ENCODE data around the gene ZNF280D. TPM values are rescaled to one million over a fixed set of nuclear protein-coding genes. Genes with fewer than 3 reads are reported as not detected.

ZNF280D gene
- total and polyA plus RNA-seq, 2 donors: 72.9 to 73.9 TPM

GRCh38 chr15:56613811-56614210 is 119.5 kb downstream of the ZNF280D start:
- Histone ChIP-seq H3K36me3 (ENCODE audit: control insufficient read depth in 2 of 2, insufficient read depth in 2 of 2, low read length in 1 of 2) (no peaks in the 10 kb centered on the region), H3K27ac (ENCODE audit: low read depth in 1 of 2, low read length in 1 of 2) (peak overlapping the region; percentile 88 to 95), H3K27me3 (ENCODE audit: control insufficient read depth in 2 of 2, insufficient read depth in 1 of 2, low read length in 1 of 2) (no peaks in the 10 kb centered on the region), H3K4me1 (ENCODE audit: control insufficient read depth in 2 of 2, insufficient read depth in 2 of 2, low read length in 2 of 2) (peaks cover 19 to 47% of the 10 kb centered on the region in 2 donors), H3K9me3 (ENCODE audit: control insufficient read depth in 2 of 2, insufficient read depth in 1 of 2, low read length in 1 of 2) (no peaks in the 10 kb centered on the region), H3K4me3 (ENCODE audit: low read length in 2 of 2) (peak overlapping the region in 1 of 2 donors; percentile 20)
- peak; percentile 69 to 95 (median 88) for DNase-seq (ENCODE audit: low read depth in 6 of 9, low spot score in 9 of 9)
- 11% methylated on average over 4 of the region's 4 CpGs for WGBS

GRCh38 chr15:56608993-56609392 is 124.3 kb downstream of the ZNF280D start:
- Histone ChIP-seq H3K4me3 (ENCODE audit: low read length in 2 of 2) (no peak overlapping the region), H3K9me3 (ENCODE audit: control insufficient read depth in 2 of 2, insufficient read depth in 1 of 2, low read length in 1 of 2) (no peaks in the 10 kb centered on the region), H3K27me3 (ENCODE audit: control insufficient read depth in 2 of 2, insufficient read depth in 1 of 2, low read length in 1 of 2) (no peaks in the 10 kb centered on the region), H3K4me1 (ENCODE audit: control insufficient read depth in 2 of 2, insufficient read depth in 2 of 2, low read length in 2 of 2) (peaks cover 12 to 37% of the 10 kb centered on the region in 2 donors), H3K36me3 (ENCODE audit: control insufficient read depth in 2 of 2, insufficient read depth in 2 of 2, low read length in 1 of 2) (no peaks in the 10 kb centered on the region), H3K27ac (ENCODE audit: low read depth in 1 of 2, low read length in 1 of 2) (peak overlapping the region in 1 of 2 donors; percentile 82)
- no peak for DNase-seq (ENCODE audit: low read depth in 6 of 9, low spot score in 9 of 9)
- 91% methylated on average over 1 of the region's 1 CpG for WGBS

- Histone ChIP-seq H3K27ac (ENCODE audit: low read depth in 1 of 2, low read length in 1 of 2) (peak overlapping the region in 1 of 2 donors; percentile 82), H3K36me3 (ENCODE audit: control insufficient read depth in 2 of 2, insufficient read depth in 2 of 2, low read length in 1 of 2) (peaks cover 0 to 1% of the 10 kb centered on the region in 2 donors), H3K4me1 (ENCODE audit: control insufficient read depth in 2 of 2, insufficient read depth in 2 of 2, low read length in 2 of 2) (peaks cover 10 to 33% of the 10 kb centered on the region in 2 donors), H3K4me3 (ENCODE audit: low read length in 2 of 2) (no peak overlapping the region), H3K27me3 (ENCODE audit: control insufficient read depth in 2 of 2, insufficient read depth in 1 of 2, low read length in 1 of 2) (no peaks in the 10 kb centered on the region), H3K9me3 (ENCODE audit: control insufficient read depth in 2 of 2, insufficient read depth in 1 of 2, low read length in 1 of 2) (no peaks in the 10 kb centered on the region)
- peak in 4 of 9 donors; percentile 40 to 75 (median 46) for DNase-seq (ENCODE audit: low read depth in 6 of 9, low spot score in 9 of 9)
- WGBS: 59% methylated on average over 1 of the region's 1 CpG
These were observed 125.0 kb downstream of the ZNF280D start for GRCh38 chr15:56608140-56608778.

GRCh38 chr15:56602253-56602652 is 131.1 kb downstream of the ZNF280D start:
- H3K36me3 ChIP-seq (ENCODE audit: control insufficient read depth in 2 of 2, insufficient read depth in 2 of 2, low read length in 1 of 2): peaks cover 2 to 9% of the 10 kb centered on the region in 2 donors
- peaks cover 0 to 7% of the 10 kb centered on the region in 2 donors for H3K9me3 ChIP-seq (ENCODE audit: control insufficient read depth in 2 of 2, insufficient read depth in 1 of 2, low read length in 1 of 2)
- no peaks in the 10 kb centered on the region for H3K27me3 ChIP-seq (ENCODE audit: control insufficient read depth in 2 of 2, insufficient read depth in 1 of 2, low read length in 1 of 2)
- no peak overlapping the region for H3K4me3 ChIP-seq (ENCODE audit: low read length in 2 of 2)
- DNase-seq (ENCODE audit: low read depth in 6 of 9, low spot score in 9 of 9): no peak
- no peaks in the 10 kb centered on the region for H3K4me1 ChIP-seq (ENCODE audit: control insufficient read depth in 2 of 2, insufficient read depth in 2 of 2, low read length in 2 of 2)
- no peak overlapping the region for H3K27ac ChIP-seq (ENCODE audit: low read depth in 1 of 2, low read length in 1 of 2)
- WGBS: 75% methylated on average over 2 of the region's 2 CpGs

DNA sequence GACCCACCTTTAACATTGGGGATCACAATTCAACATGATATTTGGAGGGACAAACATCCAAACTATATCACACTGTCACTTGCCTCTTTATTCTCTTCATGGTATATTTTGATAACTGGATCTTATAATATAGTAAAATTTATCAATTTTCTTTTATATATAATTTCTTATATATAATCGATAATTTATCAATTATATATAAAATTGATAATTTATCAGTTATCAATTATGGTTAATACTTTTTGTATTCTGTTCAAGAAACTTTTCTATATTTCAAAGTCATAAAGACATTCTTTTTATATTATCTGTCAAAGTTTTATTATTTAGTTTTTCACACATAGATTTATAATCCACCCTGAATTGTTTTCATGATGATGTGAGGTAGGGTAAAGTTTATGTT is 132.9 kb downstream of the ZNF280D start:
- H3K27me3 ChIP-seq (ENCODE audit: control insufficient read depth in 2 of 2, insufficient read depth in 1 of 2, low read length in 1 of 2): no peaks in the 10 kb centered on the region
- H3K9me3 ChIP-seq (ENCODE audit: control insufficient read depth in 2 of 2, insufficient read depth in 1 of 2, low read length in 1 of 2): peaks cover 0 to 10% of the 10 kb centered on the region in 2 donors
- 98% methylated on average over 1 of the region's 1 CpG for whole genome bisulfite sequencing
- no peak for DNase-seq (ENCODE audit: low read depth in 6 of 9, low spot score in 9 of 9)
- H3K4me3 ChIP-seq (ENCODE audit: low read length in 2 of 2): no peak overlapping the region
- H3K36me3 ChIP-seq (ENCODE audit: control insufficient read depth in 2 of 2, insufficient read depth in 2 of 2, low read length in 1 of 2): peaks cover 3 to 9% of the 10 kb centered on the region in 2 donors
- H3K4me1 ChIP-seq (ENCODE audit: control insufficient read depth in 2 of 2, insufficient read depth in 2 of 2, low read length in 2 of 2): no peaks in the 10 kb centered on the region
- no peak overlapping the region for H3K27ac ChIP-seq (ENCODE audit: low read depth in 1 of 2, low read length in 1 of 2)

GRCh38 chr15:56598991-56599390 is 134.3 kb downstream of the ZNF280D start:
- Histone ChIP-seq H3K9me3 (ENCODE audit: control insufficient read depth in 2 of 2, insufficient read depth in 1 of 2, low read length in 1 of 2) (peaks cover 0 to 10% of the 10 kb centered on the region in 2 donors), H3K27me3 (ENCODE audit: control insufficient read depth in 2 of 2, insufficient read depth in 1 of 2, low read length in 1 of 2) (no peaks in the 10 kb centered on the region), H3K4me3 (ENCODE audit: low read length in 2 of 2) (no peak overlapping the region), H3K4me1 (ENCODE audit: control insufficient read depth in 2 of 2, insufficient read depth in 2 of 2, low read length in 2 of 2) (no peaks in the 10 kb centered on the region), H3K36me3 (ENCODE audit: control insufficient read depth in 2 of 2, insufficient read depth in 2 of 2, low read length in 1 of 2) (peaks cover 3 to 9% of the 10 kb centered on the region in 2 donors), H3K27ac (ENCODE audit: low read depth in 1 of 2, low read length in 1 of 2) (no peak overlapping the region)
- DNase-seq (ENCODE audit: low read depth in 6 of 9, low spot score in 9 of 9): no peak
- whole genome bisulfite sequencing: 97% methylated on average over 5 of the region's 5 CpGs

GRCh38 chr15:56587686-56588085 is 145.6 kb downstream of the ZNF280D start:
- Histone ChIP-seq H3K27me3 (ENCODE audit: control insufficient read depth in 2 of 2, insufficient read depth in 1 of 2, low read length in 1 of 2) (no peaks in the 10 kb centered on the region), H3K4me3 (ENCODE audit: low read length in 2 of 2) (no peak overlapping the region), H3K36me3 (ENCODE audit: control insufficient read depth in 2 of 2, insufficient read depth in 2 of 2, low read length in 1 of 2) (peaks cover 0 to 12% of the 10 kb centered on the region in 2 donors), H3K9me3 (ENCODE audit: control insufficient read depth in 2 of 2, insufficient read depth in 1 of 2, low read length in 1 of 2) (peaks cover 5 to 40% of the 10 kb centered on the region in 2 donors), H3K27ac (ENCODE audit: low read depth in 1 of 2, low read length in 1 of 2) (no peak overlapping the region), H3K4me1 (ENCODE audit: control insufficient read depth in 2 of 2, insufficient read depth in 2 of 2, low read length in 2 of 2) (no peaks in the 10 kb centered on the region)
- 98% methylated on average over 2 of the region's 2 CpGs for WGBS
- no peak for DNase-seq (ENCODE audit: low read depth in 6 of 9, low spot score in 9 of 9)

DNA sequence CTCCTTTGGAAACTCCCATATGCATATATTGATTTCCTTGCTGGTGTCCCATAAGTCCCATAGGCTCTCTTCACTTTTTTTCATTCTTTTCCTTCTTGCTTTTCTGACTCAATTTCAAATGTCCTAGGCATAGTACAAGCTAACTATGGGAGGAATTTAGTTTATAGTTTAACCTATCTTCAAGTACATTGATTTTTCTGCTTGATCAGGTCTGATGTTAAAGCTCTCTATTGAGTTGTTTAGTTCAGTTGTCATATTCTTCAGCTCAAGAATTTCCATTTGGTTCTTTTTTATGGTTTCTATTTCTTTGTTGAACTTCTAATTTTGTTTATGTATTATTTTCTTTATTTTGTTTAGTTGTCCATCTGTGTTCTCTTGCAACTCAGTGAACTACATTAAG is 147.1 kb downstream of the ZNF280D start:
- no peaks in the 10 kb centered on the region for H3K27me3 ChIP-seq (ENCODE audit: control insufficient read depth in 2 of 2, insufficient read depth in 1 of 2, low read length in 1 of 2)
- H3K27ac ChIP-seq (ENCODE audit: low read depth in 1 of 2, low read length in 1 of 2): no peak overlapping the region
- DNase-seq (ENCODE audit: low read depth in 6 of 9, low spot score in 9 of 9): no peak
- no peaks in the 10 kb centered on the region for H3K4me1 ChIP-seq (ENCODE audit: control insufficient read depth in 2 of 2, insufficient read depth in 2 of 2, low read length in 2 of 2)
- no peak overlapping the region for H3K4me3 ChIP-seq (ENCODE audit: low read length in 2 of 2)
- peaks cover 0 to 12% of the 10 kb centered on the region in 2 donors for H3K36me3 ChIP-seq (ENCODE audit: control insufficient read depth in 2 of 2, insufficient read depth in 2 of 2, low read length in 1 of 2)
- peaks cover 5 to 32% of the 10 kb centered on the region in 2 donors for H3K9me3 ChIP-seq (ENCODE audit: control insufficient read depth in 2 of 2, insufficient read depth in 1 of 2, low read length in 1 of 2)

DNA sequence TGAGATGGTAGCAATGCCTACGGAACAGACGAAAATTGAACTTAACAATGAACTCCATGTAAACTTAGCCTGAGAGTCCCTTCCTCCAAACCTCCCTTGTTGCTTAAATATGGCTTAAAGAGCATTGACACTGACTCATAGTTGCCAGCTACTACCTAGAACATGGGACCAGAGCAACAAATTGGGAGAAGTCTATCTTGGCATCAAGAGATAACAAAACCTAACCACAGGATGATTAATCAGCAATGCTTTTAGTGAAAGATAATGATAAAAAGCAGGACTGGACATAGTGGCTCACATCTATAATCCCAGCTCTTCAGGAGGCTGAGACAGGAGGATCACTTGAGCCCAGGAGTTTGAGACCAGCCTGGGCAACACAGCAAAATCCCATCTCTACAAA is 150.5 kb downstream of the ZNF280D start:
- H3K9me3 ChIP-seq (ENCODE audit: control insufficient read depth in 2 of 2, insufficient read depth in 1 of 2, low read length in 1 of 2): peaks cover 4 to 24% of the 10 kb centered on the region in 2 donors
- peaks cover 0 to 9% of the 10 kb centered on the region in 2 donors for H3K36me3 ChIP-seq (ENCODE audit: control insufficient read depth in 2 of 2, insufficient read depth in 2 of 2, low read length in 1 of 2)
- no peak overlapping the region for H3K4me3 ChIP-seq (ENCODE audit: low read length in 2 of 2)
- no peak for DNase-seq (ENCODE audit: low read depth in 6 of 9, low spot score in 9 of 9)
- no peak overlapping the region for H3K27ac ChIP-seq (ENCODE audit: low read depth in 1 of 2, low read length in 1 of 2)
- H3K4me1 ChIP-seq (ENCODE audit: control insufficient read depth in 2 of 2, insufficient read depth in 2 of 2, low read length in 2 of 2): no peaks in the 10 kb centered on the region
- no peaks in the 10 kb centered on the region for H3K27me3 ChIP-seq (ENCODE audit: control insufficient read depth in 2 of 2, insufficient read depth in 1 of 2, low read length in 1 of 2)
- WGBS: 95% methylated on average over 2 of the region's 2 CpGs

Measured in thymus (tissue), 11 donors.